IMR-90 (cell line): ENCODE results near the gene REV3L. TPM values are rescaled to one million over a fixed set of nuclear protein-coding genes. Genes with fewer than 3 reads are reported as not detected.

Experiments
- ATAC-seq: fragments of 200-7000 bp; cut with Tn5 transposase; 2 replicates; pipeline ENCODE4 v1.9.1; 2020; ENCODE audit warnings: low read depth, mild to moderate bottlenecking, moderate library complexity
- BruUV-seq: library from RNA; stranded (reverse); fragments of 400-500 nt; replicated peaks from 2 replicates; lab custom pipeline; 2021; lab: Mats Ljungman, UMichigan
- CTCF ChIA-PET: fragments of 300-600 bp; formaldehyde crosslinking; extraction: SDS; loops from one replicate; lab custom pipeline; 2021; ENCODE audit warnings: antibody characterized with exemption; lab: Yijun Ruan, JAX
- POLR2A ChIA-PET: fragments of 300-600 bp; sonication (Branson Sonifier 250); formaldehyde crosslinking; loops from one replicate; lab custom pipeline; 2022; ENCODE audit warnings: antibody characterized with exemption; ENCODE audit not compliant: unreplicated experiment; lab: Charles Lee
- DNase-seq: peaks from one replicate; pipeline ENCODE4 v3.0.0; 2013
- H2AFZ ChIP-seq: replicated peaks from 2 replicates; pipeline ENCODE3; 2013; ENCODE audit warnings: low read length, mild to moderate bottlenecking; ENCODE audit not compliant: poor library complexity
- H2AK5ac ChIP-seq: 2 replicates; pipeline ENCODE4 v1.6.1; 2013; ENCODE audit warnings: low read depth, low read length, inconsistent platforms
- H2AK9ac ChIP-seq: replicated peaks from 2 replicates; pipeline ENCODE3; 2013; ENCODE audit warnings: mild to moderate bottlenecking, low read depth, low read length, moderate library complexity; ENCODE audit not compliant: poor library complexity
- H2BK120ac ChIP-seq: 2 replicates; pipeline ENCODE4 v1.6.1; 2013; ENCODE audit warnings: low read depth, low read length, inconsistent platforms
- H2BK15ac ChIP-seq: 3 replicates; pipeline ENCODE4 v1.6.1; 2013; ENCODE audit warnings: low read depth, low read length, inconsistent platforms
- H2BK20ac ChIP-seq: 2 replicates; pipeline ENCODE4 v1.6.1; 2013; ENCODE audit warnings: low read depth, mild to moderate bottlenecking, inconsistent platforms, low read length, moderate library complexity
- H2BK5ac ChIP-seq: 2 replicates; pipeline ENCODE4 v1.6.1; 2013; ENCODE audit warnings: mild to moderate bottlenecking, low read depth, low read length, inconsistent platforms; ENCODE audit not compliant: poor library complexity, severe bottlenecking
- H3K14ac ChIP-seq: replicated peaks from 2 replicates; pipeline ENCODE4 v1.6.1; 2013; ENCODE audit warnings: low read depth, low read length, inconsistent platforms
- H3K18ac ChIP-seq: 2 replicates; pipeline ENCODE4 v1.6.1; 2013; ENCODE audit warnings: low read depth, low read length, control low read depth
- H3K23ac ChIP-seq: 2 replicates; pipeline ENCODE4 v1.6.1; 2013; ENCODE audit warnings: low read depth, low read length, inconsistent platforms
- H3K27ac ChIP-seq: 2 replicates; pipeline ENCODE4 v1.5.1; 2013; ENCODE audit warnings: mild to moderate bottlenecking, control low read depth, low read length; ENCODE audit not compliant: insufficient read depth
- H3K27me3 ChIP-seq: 2 replicates; pipeline ENCODE4 v1.6.1; 2013; ENCODE audit warnings: low read length; ENCODE audit not compliant: control insufficient read depth, insufficient read depth
- H3K36me3 ChIP-seq: 2 replicates; pipeline ENCODE4 v1.6.1; 2013; ENCODE audit warnings: low read length, mixed read lengths; ENCODE audit not compliant: control insufficient read depth, insufficient read depth
- H3K4ac ChIP-seq: 2 replicates; pipeline ENCODE4 v1.6.1; 2013; ENCODE audit warnings: low read depth, low read length, inconsistent platforms
- H3K4me1 ChIP-seq: 2 replicates; pipeline ENCODE4 v1.6.1; 2013; ENCODE audit warnings: low read length, mixed read lengths; ENCODE audit not compliant: control insufficient read depth, insufficient read depth
- H3K4me2 ChIP-seq: 2 replicates; pipeline ENCODE4 v1.6.1; 2013; ENCODE audit warnings: low read depth, mild to moderate bottlenecking, control low read depth, low read length, moderate library complexity
- H3K4me3 ChIP-seq: 2 replicates; pipeline ENCODE4 v1.5.1; 2013; ENCODE audit warnings: low read depth, mild to moderate bottlenecking, control low read depth, low read length, moderate library complexity; ENCODE audit not compliant: insufficient read depth
- H3K56ac ChIP-seq: 2 replicates; pipeline ENCODE4 v1.6.1; 2013; ENCODE audit warnings: low read length, inconsistent platforms; ENCODE audit not compliant: insufficient read depth; ENCODE audit errors: extremely low read depth
- H3K79me1 ChIP-seq, 2 experiments: 2 replicates each; pipeline ENCODE4 v1.6.1; 2013; ENCODE audit warnings: low read length in 2 of 2, inconsistent platforms in 1 of 2, low read depth in 1 of 2
- H3K9ac ChIP-seq: 2 replicates; pipeline ENCODE4 v1.6.1; 2013; ENCODE audit warnings: low read depth, low read length, control low read depth
- H3K9me1 ChIP-seq: 2 replicates; pipeline ENCODE4 v1.6.1; 2013; ENCODE audit warnings: low read length, inconsistent platforms; ENCODE audit not compliant: insufficient read depth
- H3K9me3 ChIP-seq: 2 replicates; pipeline ENCODE4 v1.6.1; 2013; ENCODE audit warnings: low read length; ENCODE audit not compliant: control insufficient read depth, insufficient read depth
- H4K20me1 ChIP-seq: 2 replicates; pipeline ENCODE4 v1.6.1; 2013; ENCODE audit warnings: low read length, inconsistent platforms; ENCODE audit not compliant: insufficient read depth
- H4K5ac ChIP-seq: 2 replicates; pipeline ENCODE4 v1.6.1; 2013; ENCODE audit warnings: mild to moderate bottlenecking, low read depth, low read length, control low read depth
- H4K8ac ChIP-seq, 2 experiments: 2 replicates each; pipeline ENCODE4 v1.6.1; 2013; ENCODE audit warnings: low read depth in 2 of 2, low read length in 2 of 2, control low read depth in 1 of 2, inconsistent platforms in 1 of 2
- H4K91ac ChIP-seq: 2 replicates; pipeline ENCODE4 v1.6.1; 2013; ENCODE audit warnings: low read depth, low read length, inconsistent platforms; ENCODE audit not compliant: insufficient read depth
- BHLHE40 ChIP-seq: fragments of 150-350 bp; IDR thresholded peaks from 2 replicates; pipeline ENCODE4 v1.6.1; 2016; ENCODE audit warnings: mild to moderate bottlenecking, low read depth, low read length
- CEBPB ChIP-seq: IDR thresholded peaks from 2 replicates; pipeline ENCODE4 v1.6.1; 2012; ENCODE audit warnings: low read depth, low read length, improper control_type of control experiment
- CHD1 ChIP-seq: IDR thresholded peaks from 2 replicates; pipeline ENCODE4 v1.6.1; 2012; ENCODE audit warnings: low read depth, low read length, improper control_type of control experiment
- CTCF ChIP-seq: conservative IDR thresholded peaks from 2 replicates; pipeline ENCODE4 v1.5.1; 2012; ENCODE audit warnings: mild to moderate bottlenecking, low read depth, low read length, improper control_type of control experiment
- FOS ChIP-seq: fragments of 150-350 bp; IDR thresholded peaks from 2 replicates; pipeline ENCODE4 v1.6.1; 2016; ENCODE audit warnings: low read depth, low read length
- MAFK ChIP-seq: IDR thresholded peaks from 2 replicates; pipeline ENCODE4 v1.6.1; 2012; ENCODE audit warnings: low read depth, low read length, improper control_type of control experiment
- MAZ ChIP-seq: IDR thresholded peaks from 2 replicates; pipeline ENCODE4 v1.6.1; 2012; ENCODE audit warnings: low read depth, mild to moderate bottlenecking, low read length, improper control_type of control experiment, moderate library complexity, borderline replicate concordance
- MXI1 ChIP-seq: IDR thresholded peaks from 2 replicates; pipeline ENCODE4 v1.6.1; 2012; ENCODE audit warnings: low read depth, mild to moderate bottlenecking, low read length, moderate library complexity, borderline replicate concordance
- NFE2L2 ChIP-seq: fragments of 150-350 bp; IDR thresholded peaks from 2 replicates; pipeline ENCODE4 v1.6.1; 2016; ENCODE audit warnings: low read depth, mild to moderate bottlenecking, low read length
- POLR2A ChIP-seq: IDR thresholded peaks from 2 replicates; pipeline ENCODE4 v1.6.1; 2012; ENCODE audit warnings: mild to moderate bottlenecking, low read depth, low read length
- RAD21 ChIP-seq: IDR thresholded peaks from 2 replicates; pipeline ENCODE4 v1.6.1; 2012; ENCODE audit warnings: low read length, improper control_type of control experiment
- RCOR1 ChIP-seq: IDR thresholded peaks from 2 replicates; pipeline ENCODE4 v1.6.1; 2012; ENCODE audit warnings: mild to moderate bottlenecking, low read length, improper control_type of control experiment; ENCODE audit not compliant: insufficient replicate concordance
- RFX5 ChIP-seq: IDR thresholded peaks from 2 replicates; pipeline ENCODE4 v1.8.0; 2012; ENCODE audit warnings: low read depth, mild to moderate bottlenecking, low read length, moderate library complexity
- SMC3 ChIP-seq: fragments of 150-350 bp; IDR thresholded peaks from 2 replicates; pipeline ENCODE4 v1.6.1; 2016; ENCODE audit warnings: low read depth, mild to moderate bottlenecking, antibody characterized with exemption, low read length, moderate library complexity
- USF2 ChIP-seq: fragments of 150-350 bp; IDR thresholded peaks from 2 replicates; pipeline ENCODE4 v1.6.1; 2017; ENCODE audit warnings: mild to moderate bottlenecking, antibody characterized with exemption, low read length, low read depth
- WGBS, 2 experiments: methylation state at CpG; one replicate each; pipeline versions ENCODE4 v1.1.5 to v1.1.7; 2013; ENCODE audit warnings: missing lambda C conversion rate in 2 of 2; ENCODE audit not compliant: insufficient read length in 1 of 2; ENCODE audit errors: extremely low coverage in 2 of 2; 5-methylcytosine and 5-hydroxymethylcytosine counted together
- dilution Hi-C: fragments of 300-500 bp; cut with HindIII; formaldehyde crosslinking; loops from one replicate; pipeline ENCODE4 v1.14.3; 2018; ENCODE audit warnings: low sequenced_read_pairs; ENCODE audit not compliant: unreplicated experiment
- in situ Hi-C: fragments of 300-500 bp; cut with MboI; formaldehyde crosslinking; loops from 3 replicates; pipeline ENCODE4 v1.14.3; 2019; ENCODE audit warnings: low sequenced_read_pairs, inconsistent platforms, mixed read lengths
- intact Hi-C: fragments of 100-400 bp; cut with micrococcal nuclease; formaldehyde crosslinking; loops from 2 replicates; pipeline ENCODE4 v1.10.0; 2022
- polyA plus RNA-seq, 3 experiments: library from polyadenylated mRNA; depleted of rRNA; stranded (reverse); fragments of >200 nt; gene quantifications; 2 replicates each; pipeline ENCODE4 v1.2.3, GENCODE V29; 2012; ENCODE audit warnings: low replicate concordance in 1 of 3
- total RNA-seq: library from RNA; depleted of rRNA; stranded (reverse); fragments of >200 nt; gene quantifications from 2 replicates; pipeline ENCODE4 v1.2.3, GENCODE V29; 2012
- TF ChIP-seq, protein P1 (sequence below): fragments of 150-350 bp; IDR thresholded peaks from 2 replicates; pipeline ENCODE4 v1.6.1; 2016; ENCODE audit warnings: low read depth, mild to moderate bottlenecking, low read length, moderate library complexity, borderline replicate concordance

REV3L gene
- total and polyA plus RNA-seq, 2 of the 4 experiments (the other 2 are of a cell fraction) = 7.4 to 15.4 TPM

DNA sequence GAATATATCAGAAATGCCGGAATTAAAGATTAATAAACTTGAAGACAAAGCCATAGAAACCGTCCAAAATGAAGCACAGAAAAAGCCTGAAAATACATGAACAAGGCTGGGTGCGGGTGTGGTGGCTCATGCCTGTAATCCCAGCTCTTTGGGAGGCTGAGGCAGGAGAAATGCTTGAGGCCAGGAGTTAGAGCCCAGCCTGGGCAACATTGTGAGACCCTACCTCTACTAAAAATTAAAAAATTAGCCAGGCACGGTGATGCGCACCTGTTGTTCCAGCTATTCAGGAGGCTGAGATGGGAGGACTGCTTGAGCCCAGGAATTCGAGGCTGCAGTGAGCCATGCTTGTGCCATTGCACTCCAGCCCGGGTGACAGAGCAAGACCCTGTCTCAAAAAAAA lies 32.9 kb downstream of the REV3L start:
- Histone ChIP-seq H2BK120ac (no peak overlapping the region), H3K4me3 (no peak overlapping the region), H4K8ac (no peak overlapping the region), H2AK5ac (no peak overlapping the region), H3K79me1 (peaks cover 19 to 75% of the 10 kb centered on the region in 2 experiments), H3K4ac (no peak overlapping the region), H2AK9ac (no peak overlapping the region), H3K56ac (no peak overlapping the region), H3K36me3 (peaks cover 6% of the 10 kb centered on the region), H3K23ac (no peak overlapping the region), H3K14ac (no peak overlapping the region), H2BK5ac (no peak overlapping the region), H3K4me2 (no peak overlapping the region), H2AFZ (no peak overlapping the region), H2BK15ac (no peak overlapping the region), H4K5ac (no peak overlapping the region), H3K4me1 (peaks cover 2% of the 10 kb centered on the region; the same call in 1 of the 2 replicates), H3K9ac (no peak overlapping the region), H4K91ac (no peak overlapping the region), H3K27me3 (no peaks in the 10 kb centered on the region), H3K27ac (no peak overlapping the region), H3K18ac (no peak overlapping the region), H3K9me3 (no peaks in the 10 kb centered on the region), H3K9me1 (peaks cover 3% of the 10 kb centered on the region; the same call in 1 of the 2 replicates), H2BK20ac (no peak overlapping the region), H4K20me1 (peaks cover 51% of the 10 kb centered on the region)
- BruUV-seq = no TSS peak
- ChIA-PET POLR2A (no interaction called here), CTCF (interaction anchor here (1.1 kb wide), 1 partner anchor 26 kb away, joined by 3 read pairs; no protein-coding TSS in a partner anchor)
- no peak for TF ChIP-seq MAFK
- TF ChIP-seq BHLHE40 = no peak
- no peak for TF ChIP-seq MXI1
- TF ChIP-seq CHD1 = no peak
- TF ChIP-seq NFE2L2 = no peak
- no peak for TF ChIP-seq SMC3
- TF ChIP-seq MAZ = no peak
- no peak for TF ChIP-seq RFX5
- no peak for TF ChIP-seq USF2
- TF ChIP-seq RAD21 = no peak
- TF ChIP-seq POLR2A = no peak
- TF ChIP-seq CEBPB = no peak
- TF ChIP-seq FOS = no peak
- no peak for TF ChIP-seq RCOR1
- TF ChIP-seq CTCF = no peak
- TF ChIP-seq, protein P1, sequence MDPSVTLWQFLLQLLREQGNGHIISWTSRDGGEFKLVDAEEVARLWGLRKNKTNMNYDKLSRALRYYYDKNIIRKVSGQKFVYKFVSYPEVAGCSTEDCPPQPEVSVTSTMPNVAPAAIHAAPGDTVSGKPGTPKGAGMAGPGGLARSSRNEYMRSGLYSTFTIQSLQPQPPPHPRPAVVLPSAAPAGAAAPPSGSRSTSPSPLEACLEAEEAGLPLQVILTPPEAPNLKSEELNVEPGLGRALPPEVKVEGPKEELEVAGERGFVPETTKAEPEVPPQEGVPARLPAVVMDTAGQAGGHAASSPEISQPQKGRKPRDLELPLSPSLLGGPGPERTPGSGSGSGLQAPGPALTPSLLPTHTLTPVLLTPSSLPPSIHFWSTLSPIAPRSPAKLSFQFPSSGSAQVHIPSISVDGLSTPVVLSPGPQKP = no peak
- no peak for DNase-seq
- in situ Hi-C loops = no loop called here
- dilution Hi-C loops = no loop called here
- WGBS, 2 experiments = no CpG with 5 or more reads among the region's 7 CpGs
- no peak for ATAC-seq
- intact Hi-C loops = no loop called here
